Astrocyte (in vitro differentiated cells and primary cell): ENCODE data around the gene CTNNA2.

ENCODE experiments used
- CTCF ChIP-seq: IDR thresholded peaks from 2 replicates; pipeline ENCODE4 v1.5.1; 2011; ENCODE audit warnings: low read depth, mild to moderate bottlenecking, inconsistent platforms, low read length, moderate library complexity; ENCODE audit not compliant: insufficient read depth
- EZH2 ChIP-seq: IDR thresholded peaks from 2 replicates; pipeline ENCODE4 v1.6.1; 2012; ENCODE audit warnings: mild to moderate bottlenecking, low read length, inconsistent platforms; ENCODE audit not compliant: insufficient read depth

GRCh38 chr2:80291656-80292055, 778.8 kb downstream of the CTNNA2 start:
- TF ChIP-seq CTCF (no peak), EZH2 (no peak)
